Astrocyte (in vitro differentiated cells and primary cell): ENCODE measurements around the gene GNAS-AS1.
A peak's percentile ranks its signal among the peaks of the same experiment; 100 is the strongest.

ENCODE experiments used
- CTCF ChIP-seq: IDR thresholded peaks from 2 replicates; pipeline ENCODE4 v1.5.1; 2011; ENCODE audit warnings: low read depth, mild to moderate bottlenecking, inconsistent platforms, low read length, moderate library complexity; ENCODE audit not compliant: insufficient read depth
- EZH2 ChIP-seq: IDR thresholded peaks from 2 replicates; pipeline ENCODE4 v1.6.1; 2012; ENCODE audit warnings: mild to moderate bottlenecking, low read length, inconsistent platforms; ENCODE audit not compliant: insufficient read depth

- TF ChIP-seq CTCF (no peak), EZH2 (peak; percentile 92)
Measured at GRCh38 chr20:58854638-58855471, 4.2 kb upstream of the GNAS-AS1 start.
